NCI-H187 (cell line): ENCODE measurements around the gene OSBPL7.

Source experiments
- DNase-seq, 2 experiments: peaks; one replicate each; lab custom pipeline; 2025; lab: John Stamatoyannopoulos, UW

The OSBPL7 gene

GRCh38 chr17:47821424-47822391, at the start of gene OSBPL7:
OSBPL7 (minus strand) TSS chr17:47821794; CDS start chr17:47820278, 1,516 bp downstream.
- DNase-seq: peak; percentile 22 to 37

DNA sequence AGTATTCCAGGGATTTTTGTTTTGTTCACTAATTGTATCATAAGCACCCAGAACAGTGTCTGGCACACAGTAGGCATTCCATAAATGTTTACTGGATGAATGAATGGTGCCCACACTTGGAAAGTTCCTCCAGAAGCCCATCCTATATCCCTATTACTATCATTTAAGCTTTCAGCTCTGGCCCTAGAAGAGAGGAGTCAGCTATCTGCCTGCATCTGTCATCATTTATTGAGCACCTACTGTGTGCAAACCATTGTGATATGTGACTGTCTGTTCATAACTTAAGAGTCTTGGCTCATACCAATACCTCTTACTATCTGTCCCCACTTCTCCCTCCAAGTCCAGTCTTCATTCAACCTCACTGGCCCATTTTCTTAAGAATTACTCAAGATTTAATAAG, 49.5 kb upstream of the OSBPL7 start:
- DNase-seq: no peak

GRCh38 chr17:47870056-47870455, 48.5 kb upstream of the OSBPL7 start:
- DNase-seq: no peak

- no peak for DNase-seq
Observed at GRCh38 chr17:47869114-47869513, 47.5 kb upstream of the OSBPL7 start.

DNA sequence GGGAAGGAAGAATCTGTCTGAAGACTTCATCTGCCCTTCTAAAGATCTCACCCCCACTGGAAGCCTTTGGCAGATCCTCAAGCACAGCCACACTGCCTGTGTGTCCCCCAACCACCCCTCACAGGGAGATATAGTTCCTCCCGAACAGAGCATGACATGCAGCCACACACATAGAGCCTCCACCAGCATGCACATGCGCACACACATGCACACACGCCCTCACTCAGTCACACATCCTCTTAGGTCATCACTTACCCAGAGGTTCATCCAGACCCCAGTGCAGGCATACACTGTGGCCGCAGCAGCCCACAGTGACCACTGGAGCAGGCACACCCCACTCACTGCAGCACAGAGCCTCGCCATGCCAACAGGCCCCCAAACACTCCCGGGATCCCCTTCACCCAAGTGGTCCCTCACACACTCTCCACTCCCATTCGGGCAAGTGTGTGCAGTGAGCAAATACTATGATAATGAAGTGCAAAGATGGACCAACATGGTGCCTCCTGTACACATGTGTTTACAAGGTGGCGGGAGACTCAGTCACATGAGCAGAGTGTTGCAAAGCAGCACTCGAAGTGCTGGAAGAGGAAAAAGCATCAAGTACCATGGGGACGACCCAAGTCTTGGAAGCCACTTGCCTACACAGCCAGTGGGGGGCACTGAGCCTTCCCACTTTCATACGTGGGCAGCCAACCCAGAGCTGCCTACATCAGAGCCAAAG, 46.4 kb upstream of the OSBPL7 start:
- DNase-seq: no peak

DNA sequence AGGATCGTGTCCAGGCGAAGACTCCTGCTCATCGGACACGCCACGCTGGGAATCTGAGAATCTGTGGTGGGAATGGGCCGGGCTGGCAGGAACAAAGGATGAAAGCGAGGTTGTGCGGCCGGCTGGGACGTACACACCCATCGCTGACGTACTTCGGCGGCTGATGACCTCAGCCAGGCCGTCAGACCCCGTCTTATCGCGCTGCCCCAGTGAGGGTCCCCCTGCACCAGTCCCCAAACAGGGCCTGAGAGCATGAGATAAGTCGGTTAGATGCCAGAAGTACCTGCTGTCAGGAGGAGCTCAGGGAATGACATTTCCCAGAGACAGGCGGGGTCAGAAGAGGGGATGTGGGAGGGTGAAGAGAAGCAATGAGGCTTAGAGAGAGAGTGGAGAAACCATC, 45.3 kb upstream of the OSBPL7 start:
- no peak for DNase-seq

GRCh38 chr17:47864791-47865216, 43.2 kb upstream of the OSBPL7 start:
- DNase-seq: no peak

- DNase-seq: no peak
Observed at GRCh38 chr17:47862621-47863440, 41.2 kb upstream of the OSBPL7 start.

DNA sequence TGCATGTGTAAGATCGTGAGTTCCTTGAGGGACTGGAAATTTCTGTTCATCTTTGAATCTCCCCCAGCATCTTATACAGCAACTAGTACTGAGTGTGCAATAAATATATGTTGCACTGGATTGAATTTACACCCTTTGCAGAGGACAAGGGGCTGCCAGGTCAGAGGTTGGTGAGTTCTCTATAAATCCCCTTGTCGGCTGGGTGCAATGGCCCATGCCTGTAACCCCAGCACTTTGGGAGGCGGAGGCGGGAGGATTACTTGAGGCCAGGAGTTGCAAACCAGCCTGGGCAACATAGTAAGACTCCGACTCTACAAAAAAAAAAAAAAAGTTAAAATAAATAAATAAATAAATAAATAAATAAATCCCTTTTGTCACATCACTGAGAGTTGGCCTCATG, 38.8 kb upstream of the OSBPL7 start:
- no peak for DNase-seq

- DNase-seq: no peak
Observed at GRCh38 chr17:47857551-47858455, 36.2 kb upstream of the OSBPL7 start.

DNA sequence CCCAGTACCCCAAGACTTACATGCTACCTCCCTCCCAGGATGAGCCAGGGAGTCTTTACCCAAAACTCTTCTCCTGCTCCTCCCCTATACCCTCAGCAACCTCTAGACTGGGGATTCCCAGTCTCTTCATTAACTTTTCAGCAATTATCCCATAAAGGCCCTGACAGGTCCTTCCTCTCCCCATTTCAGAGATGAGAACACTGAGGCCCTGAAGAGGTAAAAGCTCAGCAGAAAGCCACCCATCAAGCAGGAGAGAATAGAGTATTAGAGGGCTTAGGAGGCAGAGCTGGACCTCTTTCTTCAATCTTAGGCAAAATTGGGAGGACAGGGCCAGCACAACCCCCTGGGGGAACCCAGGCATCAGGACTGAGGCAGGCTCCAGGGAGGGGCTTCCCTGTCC, 35.2 kb upstream of the OSBPL7 start:
- no peak for DNase-seq

GRCh38 chr17:47855737-47856136, 34.1 kb upstream of the OSBPL7 start:
- DNase-seq: no peak

DNA sequence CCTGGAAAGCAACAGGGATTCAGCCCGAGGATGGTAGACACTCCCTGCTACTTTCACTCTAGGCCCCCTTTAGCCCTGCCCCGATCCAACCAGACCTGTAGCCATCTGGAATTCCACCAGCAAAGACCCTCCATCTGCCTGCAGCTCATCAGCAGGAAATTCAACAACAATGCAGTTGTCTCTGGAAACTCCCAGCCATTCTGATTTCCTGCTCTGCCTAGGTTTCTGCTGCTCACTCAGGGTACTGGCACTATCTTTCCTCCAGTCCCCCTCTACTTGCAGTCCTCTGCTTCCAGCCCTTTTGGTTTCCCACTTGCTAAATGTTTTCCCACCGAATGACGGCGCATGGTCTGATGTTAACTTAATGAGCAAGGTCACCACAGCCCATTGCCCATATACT, 32.0 kb upstream of the OSBPL7 start:
- DNase-seq: no peak

- no peak for DNase-seq
Observed at GRCh38 chr17:47852113-47852949, 30.7 kb upstream of the OSBPL7 start.

DNA sequence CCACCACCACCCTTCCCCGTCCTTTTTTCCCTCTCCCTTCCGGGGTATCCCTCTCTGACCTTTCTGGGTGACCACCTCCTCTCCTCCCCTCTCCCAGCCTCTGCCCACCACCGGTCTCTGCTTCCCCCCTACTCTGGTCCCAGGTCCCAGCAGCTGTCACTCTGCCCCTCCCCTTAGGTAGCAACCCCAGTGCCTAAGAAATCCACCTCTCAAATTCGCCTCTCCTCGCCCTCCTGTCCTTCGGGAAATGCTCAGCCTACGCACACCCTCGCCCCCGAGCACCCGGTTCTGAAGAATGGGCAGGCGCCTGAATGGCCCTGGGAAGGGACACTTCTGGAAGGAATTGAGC, 30.1 kb upstream of the OSBPL7 start:
- DNase-seq: no peak

GRCh38 chr17:47850692-47851573, 29.3 kb upstream of the OSBPL7 start, which contains the start of gene SP6:
SP6 (minus strand) TSS chr17:47851163; CDS start chr17:47848429, 2,734 bp downstream.
- DNase-seq: peak; percentile 47 to 58

- DNase-seq: no peak
Observed at GRCh38 chr17:47850373-47850691, 28.7 kb upstream of the OSBPL7 start.

GRCh38 chr17:47848198-47848513, 26.6 kb upstream of the OSBPL7 start:
- DNase-seq: no peak
